ENCODE data around the gene FRMD4B.
"Not testable (repeated sequence)": the region's sequence is repeated elsewhere in the genome, so short reads cannot be mapped to it uniquely, and the experiment has no call there.

Gene FRMD4B

GRCh38 chr3:69240651-69241568 is 145.0 kb downstream of the FRMD4B start:
- no peak for DNase-seq

GRCh38 chr3:69239063-69239462 is 146.8 kb downstream of the FRMD4B start:
- DNase-seq = no peak

- DNase-seq = no peak
Observed at GRCh38 chr3:69236812-69237707, 148.8 kb downstream of the FRMD4B start.

GRCh38 chr3:69235882-69236281 is 150.0 kb downstream of the FRMD4B start:
- DNase-seq = no peak

- not testable (repeated sequence) for DNase-seq
Observed at GRCh38 chr3:69235227-69235626, 150.7 kb downstream of the FRMD4B start.

- DNase-seq = no peak
Observed at GRCh38 chr3:69232482-69232881, 153.4 kb downstream of the FRMD4B start.

- no peak for DNase-seq
Observed at GRCh38 chr3:69231929-69232440, 153.9 kb downstream of the FRMD4B start.

- DNase-seq = no peak
Observed at GRCh38 chr3:69226071-69226470, 159.8 kb downstream of the FRMD4B start.

GRCh38 chr3:69219101-69219708 is 166.7 kb downstream of the FRMD4B start:
- no peak for DNase-seq

GRCh38 chr3:69218079-69218478 is 167.8 kb downstream of the FRMD4B start:
- DNase-seq = no peak

GRCh38 chr3:69216981-69217380 is 168.9 kb downstream of the FRMD4B start:
- DNase-seq = no peak

- DNase-seq = no peak
Observed at GRCh38 chr3:69214241-69214640, 171.6 kb downstream of the FRMD4B start.

- no peak for DNase-seq
Observed at GRCh38 chr3:69212411-69213160, 173.3 kb downstream of the FRMD4B start.

- no peak for DNase-seq
Observed at GRCh38 chr3:69210068-69210730, 175.7 kb downstream of the FRMD4B start.

- DNase-seq = no peak
Observed at GRCh38 chr3:69209413-69209812, 176.5 kb downstream of the FRMD4B start.

- DNase-seq = no peak
Observed at GRCh38 chr3:69207031-69207430, 178.9 kb downstream of the FRMD4B start.

- no peak for DNase-seq
Observed at GRCh38 chr3:69205385-69205784, 180.5 kb downstream of the FRMD4B start.

- DNase-seq = no peak
Observed at GRCh38 chr3:69204315-69204957, 181.5 kb downstream of the FRMD4B start.

- DNase-seq = no peak
Observed at GRCh38 chr3:69203631-69204314, 182.1 kb downstream of the FRMD4B start.

GRCh38 chr3:69201658-69202057 is 184.2 kb downstream of the FRMD4B start:
- DNase-seq = no peak

All from T-helper 9 cell (primary cell).